Astrocyte of the spinal cord (primary cell): ENCODE data around the gene BAG1.
A peak's percentile ranks its signal among the peaks of the same experiment; 100 is the strongest.

ENCODE experiments used
- DNase-seq: peaks from one replicate; pipeline ENCODE4 v3.0.0; 2011; ENCODE audit warnings: low read depth, low spot score
- H3K4me3 ChIP-seq: 2 replicates; pipeline ENCODE4 v1.5.1; 2011; ENCODE audit warnings: low read depth, mild to moderate bottlenecking, low read length, moderate library complexity
- CTCF ChIP-seq: IDR thresholded peaks from 2 replicates; pipeline ENCODE4 v1.5.1; 2012; ENCODE audit warnings: low read depth, mild to moderate bottlenecking, low read length, inconsistent platforms
- in situ Hi-C: cut with HindIII; loops from 2 replicates; pipeline ENCODE4 v1.10.0; 2017; ENCODE audit warnings: low sequenced_read_pairs

BAG1 gene

GRCh38 chr9:33288235-33288634, 23.7 kb upstream of the BAG1 start:
- in situ Hi-C loops = no loop called here
- no peak overlapping the region for H3K4me3 ChIP-seq
- TF ChIP-seq CTCF = no peak
- no peak for DNase-seq

GRCh38 chr9:33287087-33287490, 22.6 kb upstream of the BAG1 start:
- no peak overlapping the region for H3K4me3 ChIP-seq
- in situ Hi-C loops = no loop called here

DNA sequence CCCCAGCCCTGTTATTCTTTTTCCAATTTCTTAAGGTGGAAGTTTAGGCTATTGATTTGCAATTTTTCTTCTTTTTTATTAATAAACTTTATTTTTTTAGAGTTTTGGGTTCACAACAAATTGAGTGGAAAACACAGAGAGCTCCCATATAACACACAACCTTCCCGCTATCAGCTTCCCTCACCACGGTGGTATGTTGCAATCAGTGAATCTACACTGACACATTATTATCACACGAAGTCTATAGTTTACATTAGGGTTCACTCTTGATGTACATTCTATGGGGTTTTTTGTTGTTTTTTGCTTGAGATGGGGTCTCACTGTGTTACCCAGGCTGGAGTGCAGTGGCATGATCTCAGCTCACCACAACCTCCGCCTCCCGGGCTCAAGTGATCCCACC, 21.0 kb upstream of the BAG1 start:
- in situ Hi-C loops = no loop called here
- no peak for DNase-seq
- no peak for TF ChIP-seq CTCF
- no peak overlapping the region for H3K4me3 ChIP-seq

More at GRCh38 chr9:33287087-33287490, 22.6 kb upstream of the BAG1 start:
- peak; percentile 74 for DNase-seq
- peak; percentile 78 for TF ChIP-seq CTCF

GRCh38 chr9:33277484-33277883, 13.0 kb upstream of the BAG1 start:
- no peak overlapping the region for H3K4me3 ChIP-seq
- in situ Hi-C loops = no loop called here
- no peak for DNase-seq
- no peak for TF ChIP-seq CTCF

DNA sequence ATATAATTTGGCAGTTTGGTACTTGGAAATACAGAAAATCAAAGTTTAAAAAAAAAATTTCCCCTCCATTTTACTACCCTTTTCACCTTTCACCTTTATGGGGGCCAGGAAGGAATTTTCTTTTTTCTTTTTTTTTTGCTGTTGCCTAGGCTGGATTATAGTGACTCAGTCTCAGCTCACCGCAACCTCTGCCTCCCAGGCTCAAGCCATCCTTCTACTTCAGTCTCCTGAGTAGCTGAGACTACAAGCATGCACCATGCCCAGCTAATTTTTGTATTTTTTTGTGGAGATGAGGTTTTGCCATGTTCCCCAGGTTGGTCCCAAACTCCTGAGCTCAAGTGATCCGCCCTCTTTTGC, 9.4 kb upstream of the BAG1 start:
- peak; percentile 26 for DNase-seq

GRCh38 chr9:33273266-33273971, 8.9 kb upstream of the BAG1 start:
- no peak overlapping the region for H3K4me3 ChIP-seq
- peak; percentile 19 for DNase-seq
- in situ Hi-C loops = no loop called here
- TF ChIP-seq CTCF = no peak

More for the DNA sequence above, 9.4 kb upstream of the BAG1 start:
- H3K4me3 ChIP-seq = no peak overlapping the region
- TF ChIP-seq CTCF = no peak
- in situ Hi-C loops = no loop called here
